ENCODE data around the gene SPAG17.
"Not testable (repeated sequence)": the region's sequence is repeated elsewhere in the genome, so short reads cannot be mapped to it uniquely, and the experiment has no call there.

SPAG17 gene

GRCh38 chr1:117930484-117930883 lies 254.5 kb downstream of the SPAG17 start:
- TF ChIP-seq, protein P1, sequence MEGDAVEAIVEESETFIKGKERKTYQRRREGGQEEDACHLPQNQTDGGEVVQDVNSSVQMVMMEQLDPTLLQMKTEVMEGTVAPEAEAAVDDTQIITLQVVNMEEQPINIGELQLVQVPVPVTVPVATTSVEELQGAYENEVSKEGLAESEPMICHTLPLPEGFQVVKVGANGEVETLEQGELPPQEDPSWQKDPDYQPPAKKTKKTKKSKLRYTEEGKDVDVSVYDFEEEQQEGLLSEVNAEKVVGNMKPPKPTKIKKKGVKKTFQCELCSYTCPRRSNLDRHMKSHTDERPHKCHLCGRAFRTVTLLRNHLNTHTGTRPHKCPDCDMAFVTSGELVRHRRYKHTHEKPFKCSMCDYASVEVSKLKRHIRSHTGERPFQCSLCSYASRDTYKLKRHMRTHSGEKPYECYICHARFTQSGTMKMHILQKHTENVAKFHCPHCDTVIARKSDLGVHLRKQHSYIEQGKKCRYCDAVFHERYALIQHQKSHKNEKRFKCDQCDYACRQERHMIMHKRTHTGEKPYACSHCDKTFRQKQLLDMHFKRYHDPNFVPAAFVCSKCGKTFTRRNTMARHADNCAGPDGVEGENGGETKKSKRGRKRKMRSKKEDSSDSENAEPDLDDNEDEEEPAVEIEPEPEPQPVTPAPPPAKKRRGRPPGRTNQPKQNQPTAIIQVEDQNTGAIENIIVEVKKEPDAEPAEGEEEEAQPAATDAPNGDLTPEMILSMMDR (IDR thresholded peaks at IDR 0.05; ENCODE audit: low read length, missing control alignments) = no peak
- H3K4me3 ChIP-seq (replicated peaks; ENCODE audit: low read depth, low read length) = peak overlapping the region; percentile 86
- DNase-seq (ENCODE audit: low read depth) = no peak

GRCh38 chr1:117930173-117930447 lies 254.9 kb downstream of the SPAG17 start:
- H3K4me3 ChIP-seq (replicated peaks; ENCODE audit: low read depth, low read length) = peak overlapping the region; percentile 86
- TF ChIP-seq, protein P1 (IDR thresholded peaks at IDR 0.05; ENCODE audit: low read length, missing control alignments) = no peak
- DNase-seq (ENCODE audit: low read depth) = no peak

GRCh38 chr1:117929343-117930172 lies 255.5 kb downstream of the SPAG17 start, which contains the start of the genes GDAP2 and WDR3:
Gene GDAP2 (minus strand): TSS chr1:117929621. CDS start chr1:117920357, 9,264 bp downstream.
Gene WDR3 (plus strand): TSS chr1:117929739. CDS start chr1:117933320, 3,581 bp downstream.
- peak within 1 kb of the TSS; percentile 86 for H3K4me3 ChIP-seq (replicated peaks; ENCODE audit: low read depth, low read length)
- TF ChIP-seq, protein P1 (IDR thresholded peaks at IDR 0.05; ENCODE audit: low read length, missing control alignments) = no peak
- DNase-seq (ENCODE audit: low read depth) = peak; percentile 97

GRCh38 chr1:117928881-117929342 lies 256.1 kb downstream of the SPAG17 start:
- TF ChIP-seq, protein P1 (IDR thresholded peaks at IDR 0.05; ENCODE audit: low read length, missing control alignments) = peak; percentile 23
- peak overlapping the region; percentile 86 for H3K4me3 ChIP-seq (replicated peaks; ENCODE audit: low read depth, low read length)

GRCh38 chr1:117925981-117926380 lies 259.0 kb downstream of the SPAG17 start:
- no peak for DNase-seq (ENCODE audit: low read depth)
- no peak overlapping the region for H3K4me3 ChIP-seq (replicated peaks; ENCODE audit: low read depth, low read length)
- TF ChIP-seq, protein P1 (IDR thresholded peaks at IDR 0.05; ENCODE audit: low read length, missing control alignments) = no peak

More at GRCh38 chr1:117928881-117929342, 256.1 kb downstream of the SPAG17 start:
- peak; percentile 62 for DNase-seq (ENCODE audit: low read depth)

- not testable (repeated sequence) for DNase-seq (ENCODE audit: low read depth); H3K4me3 ChIP-seq (replicated peaks; ENCODE audit: low read depth, low read length)
Measured at GRCh38 chr1:117922717-117923116, 262.3 kb downstream of the SPAG17 start.

DNA sequence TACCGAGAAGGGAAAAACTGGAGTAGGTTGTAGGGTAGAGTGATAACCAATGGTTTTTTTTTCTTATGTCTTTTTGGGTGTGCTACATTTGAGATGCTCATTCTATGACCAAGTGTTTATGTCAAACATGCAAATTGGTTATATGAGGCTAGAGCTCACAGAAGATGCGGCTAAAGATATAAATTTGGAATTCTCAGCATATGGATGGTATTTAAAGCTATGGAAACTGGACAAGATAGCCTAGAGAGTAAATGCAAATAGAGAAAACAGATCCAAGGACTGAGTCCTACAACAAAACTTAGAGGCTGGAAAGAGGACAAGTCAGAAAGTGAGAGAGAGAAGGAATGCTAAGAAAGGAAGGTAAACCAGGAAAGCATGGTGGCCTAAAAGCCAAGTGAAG lies 263.0 kb downstream of the SPAG17 start:
- TF ChIP-seq, protein P1 (IDR thresholded peaks at IDR 0.05; ENCODE audit: low read length, missing control alignments) = no peak
- no peak for DNase-seq (ENCODE audit: low read depth)
- H3K4me3 ChIP-seq (replicated peaks; ENCODE audit: low read depth, low read length) = no peak overlapping the region

Data from fibroblast of pulmonary artery (primary cell).